GM12891 (cell line): ENCODE data around the gene ZDHHC7.

ENCODE experiments used
- PAX5 ChIP-seq: IDR thresholded peaks from 2 replicates; pipeline ENCODE4 v1.6.1; 2011; ENCODE audit warnings: low read length, moderate library complexity, mild to moderate bottlenecking; ENCODE audit not compliant: insufficient read depth, severe bottlenecking
- POLR2A ChIP-seq: IDR thresholded peaks from 2 replicates; pipeline ENCODE4 v1.6.1; 2011; ENCODE audit warnings: low read depth, low read length, control low read depth
- POLR2AphosphoS5 ChIP-seq: IDR thresholded peaks from 2 replicates; pipeline ENCODE4 v1.6.1; 2011; ENCODE audit warnings: low read depth, low read length, control low read depth

- TF ChIP-seq POLR2AphosphoS5 (no peak), PAX5 (no peak), POLR2A (no peak)
Measured at GRCh38 chr16:85054948-85055492, 43.7 kb upstream of the ZDHHC7 start.
